Endothelial cell of umbilical vein (primary cell): ENCODE results near the gene ERCC4.

ENCODE experiments used
- EZH2 ChIP-seq: IDR thresholded peaks from 2 replicates; pipeline ENCODE4 v1.6.1; 2012; ENCODE audit warnings: borderline replicate concordance, low read depth, mild to moderate bottlenecking, moderate library complexity, low read length, inconsistent platforms; ENCODE audit not compliant: severe bottlenecking
- FOS ChIP-seq: IDR thresholded peaks from 2 replicates; pipeline ENCODE4 v1.6.1; 2011; ENCODE audit warnings: mild to moderate bottlenecking, low read length, moderate library complexity, borderline replicate concordance; ENCODE audit not compliant: insufficient read depth
- JUN ChIP-seq: IDR thresholded peaks from 2 replicates; pipeline ENCODE4 v1.6.1; 2011; ENCODE audit warnings: borderline replicate concordance, low read depth; ENCODE audit not compliant: insufficient read length, insufficient read depth
- MYC ChIP-seq: IDR thresholded peaks from one replicate; pipeline ENCODE4 v1.6.1; 2011; ENCODE audit warnings: mild to moderate bottlenecking, low read depth, low read length
- POLR2A ChIP-seq: IDR thresholded peaks from 2 replicates; pipeline ENCODE4 v1.6.1; 2012; ENCODE audit warnings: low read depth, mild to moderate bottlenecking, control low read depth, low read length
- POLR2AphosphoS5 ChIP-seq: IDR thresholded peaks from 2 replicates; pipeline ENCODE4 v1.6.1; 2012; ENCODE audit warnings: low read depth, mild to moderate bottlenecking, control low read depth, low read length, moderate library complexity; ENCODE audit not compliant: insufficient read depth
- TF ChIP-seq, protein P1 (sequence below): IDR thresholded peaks from 2 replicates; pipeline ENCODE4 v1.6.1; 2011; ENCODE audit not compliant: insufficient read depth, insufficient read length
- TF ChIP-seq, protein P2 (sequence below), 2 donors: IDR thresholded peaks; 1 replicate in 1 of 2; 2 replicates in 1 of 2; pipeline ENCODE4 v1.5.1; 2011; ENCODE audit warnings: low read length in 2 of 2, mild to moderate bottlenecking in 2 of 2, moderate library complexity in 2 of 2, control low read depth in 1 of 2, inconsistent platforms in 1 of 2, low read depth in 1 of 2; ENCODE audit not compliant: insufficient read depth in 1 of 2; ENCODE audit errors: extremely low read depth in 1 of 2

DNA sequence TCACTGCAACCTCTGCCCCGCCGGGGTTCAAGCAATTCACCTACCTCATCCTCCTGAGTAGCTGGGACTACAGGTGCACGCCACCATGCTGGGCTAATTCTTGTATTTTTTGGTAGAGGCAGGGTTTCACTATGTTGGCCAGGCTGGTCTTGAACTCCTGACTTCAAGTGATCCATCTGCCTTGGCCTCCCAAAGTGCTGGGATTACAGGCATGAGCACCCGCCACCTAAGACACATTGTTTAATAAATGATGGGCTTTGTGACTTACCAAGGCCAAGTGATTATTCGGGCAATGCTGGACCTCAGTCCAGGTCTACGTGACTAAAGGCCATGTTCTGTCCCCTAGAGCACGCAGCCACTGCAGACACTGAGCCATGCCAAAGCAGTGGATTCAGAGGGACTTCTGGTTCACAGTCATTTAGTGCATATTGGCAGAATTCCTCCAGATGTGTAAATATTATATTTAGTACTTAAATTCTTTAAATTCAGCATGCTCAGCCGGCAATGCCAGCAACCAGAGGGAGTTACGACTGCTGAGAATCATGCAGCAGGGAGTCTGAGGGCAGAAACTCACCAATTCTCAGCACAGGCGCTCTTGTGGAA is 4.8 kb upstream of the ERCC4 start:
- TF ChIP-seq, protein P1, sequence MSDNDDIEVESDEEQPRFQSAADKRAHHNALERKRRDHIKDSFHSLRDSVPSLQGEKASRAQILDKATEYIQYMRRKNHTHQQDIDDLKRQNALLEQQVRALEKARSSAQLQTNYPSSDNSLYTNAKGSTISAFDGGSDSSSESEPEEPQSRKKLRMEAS, result no peak
- TF ChIP-seq, protein P2, sequence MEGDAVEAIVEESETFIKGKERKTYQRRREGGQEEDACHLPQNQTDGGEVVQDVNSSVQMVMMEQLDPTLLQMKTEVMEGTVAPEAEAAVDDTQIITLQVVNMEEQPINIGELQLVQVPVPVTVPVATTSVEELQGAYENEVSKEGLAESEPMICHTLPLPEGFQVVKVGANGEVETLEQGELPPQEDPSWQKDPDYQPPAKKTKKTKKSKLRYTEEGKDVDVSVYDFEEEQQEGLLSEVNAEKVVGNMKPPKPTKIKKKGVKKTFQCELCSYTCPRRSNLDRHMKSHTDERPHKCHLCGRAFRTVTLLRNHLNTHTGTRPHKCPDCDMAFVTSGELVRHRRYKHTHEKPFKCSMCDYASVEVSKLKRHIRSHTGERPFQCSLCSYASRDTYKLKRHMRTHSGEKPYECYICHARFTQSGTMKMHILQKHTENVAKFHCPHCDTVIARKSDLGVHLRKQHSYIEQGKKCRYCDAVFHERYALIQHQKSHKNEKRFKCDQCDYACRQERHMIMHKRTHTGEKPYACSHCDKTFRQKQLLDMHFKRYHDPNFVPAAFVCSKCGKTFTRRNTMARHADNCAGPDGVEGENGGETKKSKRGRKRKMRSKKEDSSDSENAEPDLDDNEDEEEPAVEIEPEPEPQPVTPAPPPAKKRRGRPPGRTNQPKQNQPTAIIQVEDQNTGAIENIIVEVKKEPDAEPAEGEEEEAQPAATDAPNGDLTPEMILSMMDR (IDR thresholded peaks at IDR 0.05; ENCODE audit: extremely low read depth in 1 of 2, insufficient read depth in 1 of 2, low read depth in 1 of 2, low read length in 2 of 2), result no peak
- TF ChIP-seq EZH2 (no peak), POLR2A (no peak), POLR2AphosphoS5 (no peak), JUN (no peak), FOS (no peak), MYC (no peak)
